ENCODE results near the gene TCIRG1. TPM values are rescaled to one million over a fixed set of nuclear protein-coding genes. Genes with fewer than 3 reads are reported as not detected.

The TCIRG1 gene
- total RNA-seq, 1 donor from 2014 or later, result 156 TPM

GRCh38 chr11:68012843-68013610 is 25.8 kb upstream of the TCIRG1 start:
- DNase-seq (ENCODE audit: low read depth), result peak; percentile 93
- TF ChIP-seq, protein P1, sequence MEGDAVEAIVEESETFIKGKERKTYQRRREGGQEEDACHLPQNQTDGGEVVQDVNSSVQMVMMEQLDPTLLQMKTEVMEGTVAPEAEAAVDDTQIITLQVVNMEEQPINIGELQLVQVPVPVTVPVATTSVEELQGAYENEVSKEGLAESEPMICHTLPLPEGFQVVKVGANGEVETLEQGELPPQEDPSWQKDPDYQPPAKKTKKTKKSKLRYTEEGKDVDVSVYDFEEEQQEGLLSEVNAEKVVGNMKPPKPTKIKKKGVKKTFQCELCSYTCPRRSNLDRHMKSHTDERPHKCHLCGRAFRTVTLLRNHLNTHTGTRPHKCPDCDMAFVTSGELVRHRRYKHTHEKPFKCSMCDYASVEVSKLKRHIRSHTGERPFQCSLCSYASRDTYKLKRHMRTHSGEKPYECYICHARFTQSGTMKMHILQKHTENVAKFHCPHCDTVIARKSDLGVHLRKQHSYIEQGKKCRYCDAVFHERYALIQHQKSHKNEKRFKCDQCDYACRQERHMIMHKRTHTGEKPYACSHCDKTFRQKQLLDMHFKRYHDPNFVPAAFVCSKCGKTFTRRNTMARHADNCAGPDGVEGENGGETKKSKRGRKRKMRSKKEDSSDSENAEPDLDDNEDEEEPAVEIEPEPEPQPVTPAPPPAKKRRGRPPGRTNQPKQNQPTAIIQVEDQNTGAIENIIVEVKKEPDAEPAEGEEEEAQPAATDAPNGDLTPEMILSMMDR (conservative IDR thresholded peaks at IDR 0.05; ENCODE audit: low read depth, low read length), result no peak
- H3K4me3 ChIP-seq (ENCODE audit: low read depth, low read length), result no peak overlapping the region

DNA sequence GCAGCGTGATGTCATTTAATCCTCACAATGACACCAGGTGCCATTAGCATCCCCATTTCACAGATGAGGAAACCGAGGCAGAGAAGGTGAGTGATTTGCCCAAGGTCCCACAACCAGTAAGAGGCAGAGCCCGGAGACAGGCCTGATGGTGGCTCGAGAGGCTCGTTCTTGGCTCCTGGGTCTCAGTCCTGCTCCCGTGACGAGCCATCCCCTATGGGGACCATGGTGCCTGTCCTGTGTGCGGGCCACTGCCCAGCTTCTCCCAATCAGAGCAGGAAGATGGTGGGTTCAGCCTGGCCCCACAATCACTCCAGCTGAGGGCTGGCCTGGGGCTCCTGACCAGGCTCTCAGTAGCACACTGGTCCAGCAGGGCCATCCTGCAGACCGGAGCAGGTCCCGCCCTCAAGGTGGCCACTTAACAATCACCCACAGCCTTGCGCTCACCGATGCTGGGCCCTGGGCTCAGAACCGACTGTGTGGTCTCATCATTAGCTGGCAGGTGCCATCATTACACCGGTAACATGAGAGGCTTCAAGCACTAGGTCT is 25.1 kb upstream of the TCIRG1 start:
- DNase-seq (ENCODE audit: low read depth), result no peak
- H3K4me3 ChIP-seq (ENCODE audit: low read depth, low read length), result no peak overlapping the region
- TF ChIP-seq, protein P1 (conservative IDR thresholded peaks at IDR 0.05; ENCODE audit: low read depth, low read length), result no peak

GRCh38 chr11:68014157-68014946 is 24.5 kb upstream of the TCIRG1 start:
- DNase-seq (ENCODE audit: low read depth), result no peak
- TF ChIP-seq, protein P1 (conservative IDR thresholded peaks at IDR 0.05; ENCODE audit: low read depth, low read length), result no peak
- H3K4me3 ChIP-seq (ENCODE audit: low read depth, low read length), result peak overlapping the region; percentile 15

DNA sequence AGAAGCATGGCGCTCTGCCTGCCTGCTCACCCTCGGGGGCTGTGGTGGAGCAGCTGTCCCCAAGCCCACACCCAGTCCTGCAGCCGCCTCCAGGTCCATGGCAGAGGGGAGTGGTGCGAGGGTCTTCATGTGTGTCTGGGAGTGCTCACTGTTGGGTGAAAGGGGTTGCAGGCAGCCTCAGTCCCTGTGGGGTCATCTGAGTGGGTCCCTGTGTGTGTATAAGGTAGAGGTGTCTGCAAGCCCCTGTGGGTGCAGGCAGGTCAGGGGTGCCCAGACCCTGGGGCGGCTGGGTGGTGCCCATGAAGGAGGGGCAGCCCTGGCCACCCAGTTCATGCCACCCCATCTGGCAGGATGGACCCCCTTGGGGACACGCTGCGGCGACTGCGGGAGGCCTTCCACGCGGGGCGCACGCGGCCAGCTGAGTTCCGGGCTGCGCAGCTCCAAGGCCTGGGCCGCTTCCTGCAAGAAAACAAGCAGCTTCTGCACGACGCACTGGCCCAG is 23.8 kb upstream of the TCIRG1 start:
- TF ChIP-seq, protein P1 (conservative IDR thresholded peaks at IDR 0.05; ENCODE audit: low read depth, low read length), result no peak
- peak overlapping the region; percentile 15 for H3K4me3 ChIP-seq (ENCODE audit: low read depth, low read length)
- no peak for DNase-seq (ENCODE audit: low read depth)

GRCh38 chr11:68015467-68015866 is 23.4 kb upstream of the TCIRG1 start:
- H3K4me3 ChIP-seq (ENCODE audit: low read depth, low read length), result no peak overlapping the region
- TF ChIP-seq, protein P1 (conservative IDR thresholded peaks at IDR 0.05; ENCODE audit: low read depth, low read length), result no peak
- no peak for DNase-seq (ENCODE audit: low read depth)

DNA sequence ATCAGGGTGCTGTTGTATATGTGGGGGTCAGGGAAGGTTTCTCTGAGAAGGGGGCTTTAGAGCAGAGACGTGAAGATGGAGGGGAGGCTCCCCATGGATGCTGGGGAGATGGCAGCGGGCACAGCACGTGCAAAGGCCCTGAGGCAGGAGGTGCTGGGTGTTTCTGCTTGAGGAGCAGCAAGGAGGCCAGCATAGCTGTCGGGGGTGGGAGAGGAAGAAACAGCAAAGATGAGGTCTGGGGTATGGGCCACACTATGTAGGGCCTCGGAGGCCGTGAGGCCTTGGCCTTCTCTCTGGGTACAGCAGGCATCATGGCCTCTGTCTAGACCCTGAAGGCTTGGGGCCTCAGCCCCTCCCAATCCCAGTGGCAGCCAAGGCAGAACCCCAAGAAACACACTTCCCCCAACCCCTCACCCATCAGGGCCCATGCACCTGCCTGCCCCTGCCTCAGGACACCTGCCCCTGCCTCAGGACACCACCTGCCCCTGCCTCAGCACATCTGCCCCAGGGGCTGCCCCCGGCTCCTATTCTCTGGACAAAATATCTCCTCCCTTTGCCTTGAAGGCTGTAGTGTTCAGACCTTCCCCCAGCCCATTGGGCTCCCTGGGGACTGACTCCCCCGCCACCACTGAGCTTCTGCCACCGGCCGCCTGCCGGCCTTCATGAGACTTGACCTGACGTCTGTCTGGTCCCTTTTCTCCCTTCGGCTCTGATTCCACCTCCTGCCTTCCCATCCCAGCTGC is 22.5 kb upstream of the TCIRG1 start:
- no peak for DNase-seq (ENCODE audit: low read depth)
- TF ChIP-seq, protein P1 (conservative IDR thresholded peaks at IDR 0.05; ENCODE audit: low read depth, low read length), result no peak
- H3K4me3 ChIP-seq (ENCODE audit: low read depth, low read length), result no peak overlapping the region
